Caco-2 (cell line): ENCODE results near the gene RAPGEF3. TPM values are rescaled to one million over a fixed set of nuclear protein-coding genes. Genes with fewer than 3 reads are reported as not detected.
A peak's percentile ranks its signal among the peaks of the same experiment; 100 is the strongest.

Source experiments
- BruUV-seq: library from RNA; stranded (reverse); fragments of 400-500 nt; replicated peaks from 2 replicates; lab custom pipeline; 2021; lab: Mats Ljungman, UMichigan
- CTCF ChIA-PET: fragments of 300-600 bp; sonication (Branson Sonifier 250); formaldehyde crosslinking; loops from one replicate; lab custom pipeline; 2022; ENCODE audit warnings: antibody characterized with exemption; lab: Charles Lee
- POLR2A ChIA-PET: fragments of 300-600 bp; sonication (Branson Sonifier 250); formaldehyde crosslinking; loops from one replicate; lab custom pipeline; 2022; ENCODE audit warnings: antibody characterized with exemption; lab: Charles Lee
- DNase-seq, 2 experiments: peaks; one replicate each; pipeline versions ENCODE4 v3.0.0 to v3.0.0-alpha.2; 2020 to 2022
- H3K27me3 ChIP-seq: replicated peaks from 2 replicates; pipeline ENCODE4 v1.6.0; 2011; ENCODE audit warnings: low read length; ENCODE audit not compliant: control insufficient read depth, insufficient read depth
- H3K36me3 ChIP-seq: 2 replicates; pipeline ENCODE4 v1.5.1; 2011; ENCODE audit warnings: low read length; ENCODE audit not compliant: control insufficient read depth, insufficient read depth
- H3K4me1 ChIP-seq: fragments of 250-450 bp; sonication (Bioruptor Pico); 2 replicates; pipeline ENCODE4 v1.5.1; 2020; ENCODE audit warnings: mild to moderate bottlenecking
- H3K4me3 ChIP-seq: 2 replicates; pipeline ENCODE4 v1.5.1; 2011; ENCODE audit warnings: low read depth, mild to moderate bottlenecking, control low read depth, low read length
- H3K9me3 ChIP-seq: fragments of 250-450 bp; sonication (Bioruptor Pico); 2 replicates; pipeline ENCODE4 v1.5.1; 2020; ENCODE audit warnings: mild to moderate bottlenecking, moderate library complexity
- H3K27ac Mint-ChIP-seq: one replicate; pipeline ENCODE4 v1.8.0; 2022; ENCODE audit warnings: mixed read lengths; ENCODE audit not compliant: unreplicated experiment
- H3K27me3 Mint-ChIP-seq: one replicate; pipeline ENCODE4 v1.8.0; 2022; ENCODE audit warnings: mixed read lengths; ENCODE audit not compliant: insufficient read depth, unreplicated experiment
- H3K36me3 Mint-ChIP-seq: one replicate; pipeline ENCODE4 v1.8.0; 2022; ENCODE audit warnings: mild to moderate bottlenecking, mixed read lengths; ENCODE audit not compliant: insufficient read depth, unreplicated experiment
- H3K4me1 Mint-ChIP-seq: one replicate; pipeline ENCODE4 v1.8.0; 2022; ENCODE audit warnings: low read depth, mixed read lengths; ENCODE audit not compliant: unreplicated experiment
- H3K4me3 Mint-ChIP-seq: one replicate; pipeline ENCODE4 v1.8.0; 2022; ENCODE audit warnings: mild to moderate bottlenecking, moderate library complexity, mixed read lengths; ENCODE audit not compliant: unreplicated experiment
- H3K9me3 Mint-ChIP-seq: one replicate; pipeline ENCODE4 v1.8.0; 2022; ENCODE audit warnings: mixed read lengths; ENCODE audit not compliant: unreplicated experiment
- intact Hi-C: fragments of 100-400 bp; cut with micrococcal nuclease; formaldehyde crosslinking; loops from one replicate; pipeline ENCODE4 v1.10.0; 2022; ENCODE audit not compliant: unreplicated experiment
- total RNA-seq: library from RNA; stranded (reverse); gene quantifications from 2 replicates; pipeline ENCODE4 v1.2.3, GENCODE V29; 2022
- TF ChIP-seq, protein P1 (sequence below), 2 experiments: fragments of 200-600 bp in 1 of 2; IDR thresholded peaks; 1 replicate in 1 of 2; 2 replicates in 1 of 2; pipeline versions ENCODE4 v1.5.1 to v1.8.0; 2011 to 2022; ENCODE audit warnings: antibody characterized with exemption in 1 of 2, control low read depth in 1 of 2, inconsistent platforms in 1 of 2, low read depth in 1 of 2, low read length in 1 of 2, mild to moderate bottlenecking in 1 of 2, moderate library complexity in 1 of 2; ENCODE audit not compliant: insufficient read depth in 1 of 2, severe bottlenecking in 1 of 2, unreplicated experiment in 1 of 2

The RAPGEF3 gene
- total RNA-seq, 1 experiment from 2014 or later: 1.2 TPM

DNA sequence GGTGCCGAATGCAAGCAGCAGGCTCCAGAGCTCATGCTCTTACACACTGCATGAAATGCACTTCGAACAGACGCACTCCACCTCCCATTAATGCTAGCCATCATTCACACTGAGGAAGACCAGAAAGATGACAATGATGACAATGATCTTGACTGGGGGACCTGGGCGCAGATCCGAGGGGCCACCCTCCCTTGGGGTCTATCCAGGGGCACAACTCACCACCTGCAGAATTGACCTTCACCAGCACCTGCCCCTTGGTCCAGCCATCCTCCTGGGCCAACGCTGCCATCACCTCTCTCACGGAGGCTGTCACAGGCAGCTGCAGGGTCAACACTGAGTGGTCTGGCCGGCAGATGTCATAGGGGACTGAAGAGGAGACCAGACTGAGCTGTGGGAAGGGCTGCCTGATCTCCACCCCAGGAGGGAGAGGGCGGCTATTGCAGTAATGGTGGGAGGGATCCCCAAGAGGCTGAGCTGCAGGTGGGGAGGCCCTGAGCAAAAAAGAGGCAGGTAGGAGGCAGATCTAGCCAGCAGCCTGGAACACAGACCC, 15.3 kb downstream of the RAPGEF3 start:
- Histone ChIP-seq H3K36me3 (no peaks in the 10 kb centered on the region), H3K4me1 (peaks cover 5% of the 10 kb centered on the region; the same call in 1 of the 2 replicates), H3K9me3 (no peaks in the 10 kb centered on the region), H3K4me3 (no peak overlapping the region), H3K27me3 (no peaks in the 10 kb centered on the region)
- Mint-ChIP-seq H3K27me3 (no peaks in the 10 kb centered on the region), H3K4me1 (peaks cover 18% of the 10 kb centered on the region), H3K4me3 (peak overlapping the region; percentile 63), H3K27ac (peak overlapping the region; percentile 60), H3K36me3 (no peaks in the 10 kb centered on the region), H3K9me3 (no peaks in the 10 kb centered on the region)
- ChIA-PET POLR2A (interaction anchor here (1.0 kb wide), 1 partner anchor 14 kb away, joined by 3 read pairs; no protein-coding TSS in a partner anchor), CTCF (interaction anchor here (0.9 to 6.1 kb wide), 17 partner anchors 10 to 206 kb away, joined by 3 to 171 read pairs (median 7); partner anchors contain the start of genes RAPGEF3, RPAP3, SLC48A1 and VDR)
- TF ChIP-seq, protein P1, sequence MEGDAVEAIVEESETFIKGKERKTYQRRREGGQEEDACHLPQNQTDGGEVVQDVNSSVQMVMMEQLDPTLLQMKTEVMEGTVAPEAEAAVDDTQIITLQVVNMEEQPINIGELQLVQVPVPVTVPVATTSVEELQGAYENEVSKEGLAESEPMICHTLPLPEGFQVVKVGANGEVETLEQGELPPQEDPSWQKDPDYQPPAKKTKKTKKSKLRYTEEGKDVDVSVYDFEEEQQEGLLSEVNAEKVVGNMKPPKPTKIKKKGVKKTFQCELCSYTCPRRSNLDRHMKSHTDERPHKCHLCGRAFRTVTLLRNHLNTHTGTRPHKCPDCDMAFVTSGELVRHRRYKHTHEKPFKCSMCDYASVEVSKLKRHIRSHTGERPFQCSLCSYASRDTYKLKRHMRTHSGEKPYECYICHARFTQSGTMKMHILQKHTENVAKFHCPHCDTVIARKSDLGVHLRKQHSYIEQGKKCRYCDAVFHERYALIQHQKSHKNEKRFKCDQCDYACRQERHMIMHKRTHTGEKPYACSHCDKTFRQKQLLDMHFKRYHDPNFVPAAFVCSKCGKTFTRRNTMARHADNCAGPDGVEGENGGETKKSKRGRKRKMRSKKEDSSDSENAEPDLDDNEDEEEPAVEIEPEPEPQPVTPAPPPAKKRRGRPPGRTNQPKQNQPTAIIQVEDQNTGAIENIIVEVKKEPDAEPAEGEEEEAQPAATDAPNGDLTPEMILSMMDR (IDR thresholded peaks at IDR 0.05; ENCODE audit: insufficient read depth in 1 of 2, low read depth in 1 of 2, low read length in 1 of 2, severe bottlenecking in 1 of 2, unreplicated experiment in 1 of 2): no peak
- intact Hi-C loops: no loop called here
- BruUV-seq: no TSS peak
- DNase-seq: no peak

DNA sequence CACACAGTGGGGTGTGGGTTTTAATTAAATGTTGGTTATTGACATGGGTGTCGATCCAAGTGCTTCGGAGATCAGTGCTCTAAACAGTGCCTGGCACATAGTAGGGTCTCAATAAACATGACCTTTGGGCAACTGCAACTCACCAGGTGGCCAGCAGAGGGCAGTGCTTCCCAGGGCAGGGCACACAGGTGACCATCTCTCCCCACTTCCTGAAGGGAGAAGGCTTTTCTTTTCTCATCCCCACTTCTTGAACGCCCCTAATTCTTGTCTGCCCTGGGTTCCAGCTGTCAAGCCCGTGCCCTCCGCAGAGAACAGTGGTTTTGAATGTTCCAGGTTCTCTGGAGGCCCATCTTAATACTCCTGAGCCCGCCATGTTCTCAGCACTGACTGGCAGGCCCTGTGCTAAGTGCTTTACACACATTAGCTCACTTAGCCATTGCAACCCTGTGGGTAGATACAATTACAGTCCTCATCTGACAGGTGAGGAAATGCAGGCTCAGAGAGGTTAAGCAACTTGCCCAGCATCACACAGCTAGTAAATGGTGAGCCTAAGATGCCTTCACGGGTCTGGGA, 16.3 kb downstream of the RAPGEF3 start:
- H3K36me3 ChIP-seq: no peaks in the 10 kb centered on the region
- peaks cover 5% of the 10 kb centered on the region; the same call in 1 of the 2 replicates for H3K4me1 ChIP-seq
- H3K4me1 Mint-ChIP-seq: peaks cover 18% of the 10 kb centered on the region
- no peaks in the 10 kb centered on the region for H3K9me3 Mint-ChIP-seq
- H3K4me3 Mint-ChIP-seq: no peak overlapping the region
- H3K27me3 Mint-ChIP-seq: no peaks in the 10 kb centered on the region
- peak; percentile 74 to 86 for DNase-seq
- H3K36me3 Mint-ChIP-seq: no peaks in the 10 kb centered on the region
- no peaks in the 10 kb centered on the region for H3K27me3 ChIP-seq
- BruUV-seq: no TSS peak
- H3K27ac Mint-ChIP-seq: no peak overlapping the region
- intact Hi-C loops: no loop called here
- H3K4me3 ChIP-seq: no peak overlapping the region
- TF ChIP-seq, protein P1 (IDR thresholded peaks at IDR 0.05; ENCODE audit: insufficient read depth in 1 of 2, low read depth in 1 of 2, low read length in 1 of 2, severe bottlenecking in 1 of 2, unreplicated experiment in 1 of 2): peak; percentile 94 to 99
- POLR2A ChIA-PET: interaction anchor here (1.1 kb wide), 1 partner anchor 26 kb away, joined by 3 read pairs; no protein-coding TSS in a partner anchor
- H3K9me3 ChIP-seq: no peaks in the 10 kb centered on the region
- CTCF ChIA-PET: interaction anchor here (0.8 to 6.1 kb wide), 11 partner anchors 9 to 163 kb away, joined by 3 to 171 read pairs (median 14); partner anchors contain the start of genes RAPGEF3, RPAP3, SLC48A1 and VDR

DNA sequence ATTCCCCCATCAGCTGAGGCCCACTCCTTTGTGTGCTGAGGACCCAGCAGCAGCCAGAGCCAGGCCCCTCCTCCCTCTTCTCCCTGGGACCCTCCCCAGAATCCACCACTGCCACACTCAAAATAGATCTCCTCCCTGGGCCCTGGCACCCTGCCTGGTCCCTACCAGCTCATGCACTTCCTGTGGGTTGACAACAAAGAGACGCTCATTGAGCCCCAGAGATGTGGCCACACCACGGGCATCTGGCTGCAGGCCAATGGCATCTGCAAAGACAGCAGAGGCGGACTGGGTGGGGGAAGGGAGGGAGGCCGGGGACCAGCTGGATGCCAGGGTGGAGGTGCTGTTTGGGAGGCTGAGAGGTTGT, 17.4 kb downstream of the RAPGEF3 start:
- intact Hi-C loops: no loop called here
- peaks cover 18% of the 10 kb centered on the region for H3K4me1 Mint-ChIP-seq
- no peaks in the 10 kb centered on the region for H3K9me3 ChIP-seq
- BruUV-seq: no TSS peak
- H3K9me3 Mint-ChIP-seq: no peaks in the 10 kb centered on the region
- no peaks in the 10 kb centered on the region for H3K27me3 Mint-ChIP-seq
- DNase-seq: no peak
- no peaks in the 10 kb centered on the region for H3K27me3 ChIP-seq
- H3K4me1 ChIP-seq: peaks cover 5% of the 10 kb centered on the region; the same call in 1 of the 2 replicates
- CTCF ChIA-PET: interaction anchor here (0.7 to 6.1 kb wide), 11 partner anchors 10 to 198 kb away, joined by 3 to 171 read pairs (median 5); partner anchors contain the start of genes RAPGEF3 and SLC48A1
- TF ChIP-seq, protein P1 (IDR thresholded peaks at IDR 0.05; ENCODE audit: insufficient read depth in 1 of 2, low read depth in 1 of 2, low read length in 1 of 2, severe bottlenecking in 1 of 2, unreplicated experiment in 1 of 2): no peak
- H3K27ac Mint-ChIP-seq: no peak overlapping the region
- H3K4me3 Mint-ChIP-seq: no peak overlapping the region
- no peak overlapping the region for H3K4me3 ChIP-seq
- no peaks in the 10 kb centered on the region for H3K36me3 ChIP-seq
- no peaks in the 10 kb centered on the region for H3K36me3 Mint-ChIP-seq
- POLR2A ChIA-PET: no interaction called here
